NCI-H146 treated with DMSO at 0.1 percent for 48 hours (cell line): ENCODE measurements around the gene PRR29.
"Not testable (repeated sequence)": the region's sequence is repeated elsewhere in the genome, so short reads cannot be mapped to it uniquely, and the experiment has no call there.

Experiments used
- DNase-seq: peaks from one replicate; lab custom pipeline; 2025; ENCODE audit not compliant: unreplicated experiment; lab: John Stamatoyannopoulos, UW

The PRR29 gene

GRCh38 chr17:63974594-63975192 lies 23.5 kb upstream of the PRR29 start:
- DNase-seq: no peak

DNA sequence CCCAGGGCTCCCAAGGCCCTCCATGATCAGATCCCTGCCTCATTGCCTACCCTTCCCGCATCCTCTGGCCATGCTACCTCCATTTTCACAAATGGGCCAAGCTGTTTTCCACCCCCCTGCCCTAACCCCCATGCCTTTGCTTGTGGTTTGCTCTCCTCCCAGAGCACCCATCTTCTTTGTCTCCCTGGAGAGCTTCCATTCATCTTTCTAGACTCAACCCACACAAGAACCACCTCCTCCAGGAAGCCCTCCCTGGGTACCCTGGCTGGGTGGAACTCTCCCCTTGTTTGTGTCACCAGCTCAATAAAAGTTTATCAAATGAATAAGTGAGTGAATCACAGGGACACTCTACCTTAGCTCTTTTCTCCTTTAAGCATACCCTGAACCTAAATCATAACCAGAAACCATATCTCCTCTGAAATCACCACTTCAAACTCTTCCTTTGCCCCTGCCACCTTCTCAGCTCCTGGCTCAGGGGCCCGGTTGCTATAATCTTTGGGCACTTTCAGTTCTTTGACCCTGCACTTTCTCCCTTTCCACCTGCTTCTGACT lies 22.5 kb upstream of the PRR29 start:
- no peak for DNase-seq

GRCh38 chr17:63976702-63977101 lies 21.4 kb upstream of the PRR29 start:
- no peak for DNase-seq

DNA sequence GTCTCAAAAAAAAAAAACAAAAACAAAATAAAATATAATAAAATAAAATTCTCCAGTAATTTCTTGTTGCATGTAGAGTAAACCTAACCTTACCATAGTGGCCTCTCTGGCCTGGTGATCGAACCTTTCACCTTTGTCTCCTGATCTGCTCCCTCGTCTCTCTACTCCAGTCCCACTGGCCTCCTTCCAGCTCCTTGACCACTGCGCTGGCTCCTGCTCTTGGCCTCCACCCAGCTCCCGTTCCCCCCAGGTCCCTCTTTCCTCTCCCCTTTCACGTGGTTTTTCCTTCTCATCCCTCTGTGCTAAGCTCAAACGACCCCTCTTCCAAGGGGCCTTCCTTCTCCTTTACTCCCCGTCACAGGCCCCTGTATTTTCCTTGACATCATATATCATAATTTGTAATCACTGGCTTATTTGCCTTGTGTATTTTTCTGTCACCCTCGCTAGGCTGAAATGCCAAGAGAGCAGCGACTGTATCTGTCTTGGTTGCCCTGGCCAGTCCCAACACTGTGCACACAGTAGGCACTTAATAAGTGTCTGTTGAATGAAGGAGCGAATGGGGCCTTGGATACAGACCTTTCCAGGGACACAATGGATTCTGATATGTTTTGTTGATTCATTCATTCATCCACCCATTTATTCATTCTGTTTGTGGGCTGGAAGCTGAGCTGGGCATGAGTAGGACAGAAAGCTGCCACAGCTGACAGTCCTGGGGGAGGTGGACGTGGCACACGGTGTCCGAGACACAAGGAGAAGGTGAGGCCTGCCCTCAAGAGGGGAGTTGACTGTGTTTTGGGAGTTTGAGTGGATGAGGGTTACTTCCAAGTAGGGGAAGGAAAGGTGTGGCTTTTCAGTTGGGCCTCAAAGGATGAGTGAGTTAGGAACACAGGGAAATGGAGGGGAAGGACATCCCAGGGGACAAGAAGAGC lies 19.6 kb upstream of the PRR29 start:
- DNase-seq: no peak

- not testable (repeated sequence) for DNase-seq
Measured at GRCh38 chr17:63982641-63983040, 15.5 kb upstream of the PRR29 start.

- DNase-seq: no peak
Measured at GRCh38 chr17:63983320-63983719, 14.8 kb upstream of the PRR29 start.

- DNase-seq: no peak
Measured at GRCh38 chr17:63984236-63984635, 13.9 kb upstream of the PRR29 start.

- DNase-seq: no peak
Measured at GRCh38 chr17:63984651-63985386, 13.3 kb upstream of the PRR29 start.

- no peak for DNase-seq
Measured at GRCh38 chr17:63985387-63986140, 12.6 kb upstream of the PRR29 start.

DNA sequence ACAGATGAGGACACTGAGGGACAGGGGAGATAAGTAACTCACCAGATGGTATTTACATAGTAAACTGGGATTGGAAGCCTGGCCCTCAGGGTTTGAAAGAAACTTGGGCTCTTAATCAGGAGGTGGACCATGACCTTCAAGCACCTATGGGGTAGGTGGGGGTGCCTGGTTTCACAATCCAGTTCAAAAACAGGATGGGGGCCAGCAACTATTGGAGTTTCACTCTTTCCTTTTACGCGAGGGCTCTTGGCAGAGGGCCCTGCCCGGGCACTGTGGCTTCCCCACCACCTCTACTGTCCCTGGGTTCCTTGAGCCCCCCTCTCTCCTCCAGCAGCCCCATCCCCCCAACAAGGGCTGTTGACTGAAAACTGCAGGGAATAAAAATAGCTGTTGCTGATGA lies 11.3 kb upstream of the PRR29 start:
- DNase-seq: no peak

DNA sequence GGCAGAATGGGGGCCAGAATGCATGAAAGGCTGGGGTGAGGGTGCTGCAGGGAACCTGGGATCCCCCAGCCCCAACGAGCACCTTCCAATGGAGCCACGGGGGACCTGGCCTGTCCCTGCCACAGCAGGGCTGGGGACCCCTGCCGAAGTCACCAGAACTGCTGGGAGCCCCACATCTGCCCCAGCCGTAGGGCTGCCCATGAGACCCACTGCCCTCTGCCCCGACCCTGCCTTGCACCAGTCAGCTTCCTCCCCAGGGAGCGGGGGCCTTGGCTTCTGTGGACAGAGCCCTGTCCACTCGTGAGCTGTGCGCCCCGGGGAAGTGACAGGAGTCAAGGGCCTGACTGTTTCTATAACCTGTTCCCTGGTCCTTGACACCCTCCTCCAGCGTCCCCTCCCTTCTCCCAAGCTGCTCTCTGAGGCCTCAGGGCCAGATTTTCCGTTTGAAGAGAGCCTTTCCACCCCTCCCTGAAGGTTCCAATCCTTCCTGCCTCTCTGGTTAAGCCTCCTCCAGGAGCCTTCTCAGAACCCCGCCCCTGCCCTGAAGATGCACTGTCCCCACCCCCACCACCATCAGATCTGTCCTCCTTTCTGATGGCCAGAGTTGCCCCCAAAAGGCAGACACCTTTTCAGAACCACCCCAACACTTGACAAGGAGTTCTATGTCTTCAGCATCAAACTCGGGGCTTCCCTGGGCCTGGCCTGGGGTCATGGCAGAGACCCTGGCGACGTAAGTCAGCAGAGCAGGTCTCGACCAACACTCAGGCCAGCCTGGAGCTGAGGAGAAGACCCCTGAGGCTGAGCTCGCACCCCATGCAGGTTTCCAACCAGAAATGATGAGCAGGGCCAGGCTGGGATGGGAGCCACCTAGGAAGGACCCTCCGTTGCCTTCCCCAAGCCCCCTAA lies 10.7 kb upstream of the PRR29 start:
- DNase-seq: no peak

- DNase-seq: no peak
Measured at GRCh38 chr17:63988127-63988478, 10.0 kb upstream of the PRR29 start.

GRCh38 chr17:63988741-63989621 lies 9.2 kb upstream of the PRR29 start:
- no peak for DNase-seq

DNA sequence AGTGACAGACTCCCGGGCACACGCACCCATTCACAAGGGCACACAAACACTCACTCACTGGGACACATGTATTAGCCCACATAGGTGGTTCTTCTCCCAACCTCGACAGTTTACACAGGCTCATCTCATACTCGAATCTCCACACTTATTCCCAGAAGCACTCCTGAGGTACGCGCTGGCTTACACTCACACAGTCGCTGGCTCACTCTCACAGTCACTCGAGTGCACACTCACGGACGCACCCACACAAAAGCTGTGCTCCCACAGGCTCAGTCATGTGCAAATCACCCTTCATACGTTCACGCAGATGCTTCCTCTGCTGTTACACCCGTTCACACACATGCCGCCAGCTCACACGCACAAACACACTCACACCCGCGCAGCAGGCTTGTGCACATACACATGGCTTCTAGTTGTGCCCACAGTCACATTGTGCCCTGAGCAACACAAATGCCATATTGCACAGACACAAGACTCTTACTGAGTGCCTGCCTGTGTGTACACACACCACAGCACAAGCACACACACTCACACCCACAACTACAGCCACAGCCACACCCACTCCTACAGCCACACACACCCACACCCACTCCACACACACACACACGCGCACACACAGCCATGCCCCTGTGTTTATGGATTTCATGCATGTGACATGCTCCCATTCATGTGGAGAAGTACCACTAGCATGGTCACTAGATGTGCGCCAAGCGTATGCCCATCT lies 8.4 kb upstream of the PRR29 start:
- no peak for DNase-seq

GRCh38 chr17:63991611-63992010 lies 6.5 kb upstream of the PRR29 start:
- no peak for DNase-seq

DNA sequence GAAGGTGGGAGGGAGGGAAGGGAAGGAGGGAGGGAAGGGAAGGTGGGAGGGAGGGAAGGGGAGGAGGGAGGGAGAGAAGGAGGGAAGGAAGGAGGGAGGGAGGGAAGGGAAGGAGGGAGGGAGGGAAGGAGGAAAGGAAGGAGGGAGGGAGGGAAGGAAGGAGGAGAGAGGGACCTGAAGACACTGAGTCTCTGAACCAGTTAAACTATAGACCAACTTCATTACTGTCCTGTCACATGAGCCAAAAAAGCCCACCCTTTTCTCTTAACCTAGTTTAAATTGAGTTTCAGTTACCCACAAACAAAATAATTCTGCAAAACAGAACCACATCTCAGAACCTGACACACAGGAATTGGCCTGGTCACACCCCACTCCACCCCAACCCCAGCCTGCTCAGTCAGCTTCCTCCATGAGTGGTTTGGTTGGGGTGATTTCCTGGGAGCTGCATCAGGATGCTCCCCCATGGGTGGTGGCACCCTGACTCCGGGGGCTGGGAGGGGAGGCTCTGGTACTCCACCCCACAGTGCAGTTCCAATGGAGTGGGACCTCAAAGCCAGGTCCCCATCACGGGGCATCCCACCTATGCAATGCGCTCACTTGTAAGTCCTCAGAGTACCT lies 4.7 kb upstream of the PRR29 start:
- DNase-seq: no peak

GRCh38 chr17:63995626-63996025 lies 2.5 kb upstream of the PRR29 start:
- DNase-seq: no peak
